Stimulated activated naive CD4-positive, alpha-beta T cell treated with Interleukin-2 at 50 U/mL for 16 hours (primary cell): ENCODE data around the gene GBX2.

Source experiments
- DNase-seq: peaks from one replicate; lab custom pipeline; 2025; lab: John Stamatoyannopoulos, UW

GBX2 gene

GRCh38 chr2:236168110-236169080 is at the start of gene GBX2:
Gene GBX2, minus strand, starts transcription at chr2:236168386. Its CDS starts 415 bp downstream, at chr2:236167971.
- DNase-seq, result no peak

GRCh38 chr2:236217926-236218325 is 49.7 kb upstream of the GBX2 start:
- DNase-seq, result no peak

- no peak for DNase-seq
These were observed 48.5 kb upstream of the GBX2 start for GRCh38 chr2:236216711-236217110.

- no peak for DNase-seq
These were observed 47.7 kb upstream of the GBX2 start for GRCh38 chr2:236215761-236216333.

- DNase-seq, result no peak
These were observed 47.0 kb upstream of the GBX2 start for GRCh38 chr2:236215196-236215595.

- no peak for DNase-seq
These were observed 46.3 kb upstream of the GBX2 start for GRCh38 chr2:236214376-236214995.

GRCh38 chr2:236211296-236211695 is 43.1 kb upstream of the GBX2 start:
- no peak for DNase-seq

GRCh38 chr2:236210536-236210935 is 42.4 kb upstream of the GBX2 start:
- DNase-seq, result no peak

GRCh38 chr2:236209996-236210395 is 41.8 kb upstream of the GBX2 start:
- DNase-seq, result no peak

- DNase-seq, result no peak
These were observed 41.3 kb upstream of the GBX2 start for GRCh38 chr2:236209535-236209934.

GRCh38 chr2:236208019-236208926 is 40.1 kb upstream of the GBX2 start:
- DNase-seq, result no peak

- no peak for DNase-seq
These were observed 39.3 kb upstream of the GBX2 start for GRCh38 chr2:236207472-236207871.

GRCh38 chr2:236205867-236206645 is 37.9 kb upstream of the GBX2 start:
- no peak for DNase-seq

- no peak for DNase-seq
These were observed 36.8 kb upstream of the GBX2 start for GRCh38 chr2:236204953-236205352.

- DNase-seq, result no peak
These were observed 32.2 kb upstream of the GBX2 start for GRCh38 chr2:236200378-236200777.

GRCh38 chr2:236196366-236196765 is 28.2 kb upstream of the GBX2 start:
- DNase-seq, result no peak

GRCh38 chr2:236195726-236196125 is 27.5 kb upstream of the GBX2 start:
- DNase-seq, result no peak

GRCh38 chr2:236194786-236195185 is 26.6 kb upstream of the GBX2 start:
- DNase-seq, result no peak

- DNase-seq, result no peak
These were observed 24.8 kb upstream of the GBX2 start for GRCh38 chr2:236193026-236193425.

GRCh38 chr2:236190674-236191073 is 22.5 kb upstream of the GBX2 start:
- no peak for DNase-seq

GRCh38 chr2:236184701-236185100 is 16.5 kb upstream of the GBX2 start:
- DNase-seq, result no peak
